ENCODE data around the gene CATSPERE. TPM values are rescaled to one million over a fixed set of nuclear protein-coding genes. Genes with fewer than 3 reads are reported as not detected.

CATSPERE gene
- total RNA-seq, 1 donor from 2014 or later = 1.8 TPM

- no peak overlapping the region for H3K4me3 Mint-ChIP-seq (ENCODE audit: low read depth)
- H3K36me3 Mint-ChIP-seq (ENCODE audit: insufficient read depth) = peaks cover 10% of the 10 kb centered on the region
- no peaks in the 10 kb centered on the region for H3K9me3 Mint-ChIP-seq (ENCODE audit: low read depth)
- H3K4me1 Mint-ChIP-seq (ENCODE audit: low read depth) = peaks cover 4% of the 10 kb centered on the region
- no peak overlapping the region for H3K27ac Mint-ChIP-seq
- H3K27me3 Mint-ChIP-seq = peaks cover 13% of the 10 kb centered on the region
- no peak for TF ChIP-seq CTCF (IDR thresholded peaks at IDR 0.05; ENCODE audit: unreplicated experiment)
- no peak for DNase-seq (ENCODE audit: low spot score, unreplicated experiment)
Observed at GRCh38 chr1:244431166-244431565, 29.9 kb upstream of the CATSPERE start.

- Mint-ChIP-seq H3K27ac (no peak overlapping the region), H3K4me1 (ENCODE audit: low read depth) (peaks cover 27% of the 10 kb centered on the region), H3K9me3 (ENCODE audit: low read depth) (no peaks in the 10 kb centered on the region), H3K4me3 (ENCODE audit: low read depth) (no peak overlapping the region), H3K27me3 (no peaks in the 10 kb centered on the region), H3K36me3 (ENCODE audit: insufficient read depth) (peaks cover 6% of the 10 kb centered on the region)
- no peak for DNase-seq (ENCODE audit: low spot score, unreplicated experiment)
- no peak for TF ChIP-seq CTCF (IDR thresholded peaks at IDR 0.05; ENCODE audit: unreplicated experiment)
Observed at GRCh38 chr1:244435562-244436205, 25.4 kb upstream of the CATSPERE start.

DNA sequence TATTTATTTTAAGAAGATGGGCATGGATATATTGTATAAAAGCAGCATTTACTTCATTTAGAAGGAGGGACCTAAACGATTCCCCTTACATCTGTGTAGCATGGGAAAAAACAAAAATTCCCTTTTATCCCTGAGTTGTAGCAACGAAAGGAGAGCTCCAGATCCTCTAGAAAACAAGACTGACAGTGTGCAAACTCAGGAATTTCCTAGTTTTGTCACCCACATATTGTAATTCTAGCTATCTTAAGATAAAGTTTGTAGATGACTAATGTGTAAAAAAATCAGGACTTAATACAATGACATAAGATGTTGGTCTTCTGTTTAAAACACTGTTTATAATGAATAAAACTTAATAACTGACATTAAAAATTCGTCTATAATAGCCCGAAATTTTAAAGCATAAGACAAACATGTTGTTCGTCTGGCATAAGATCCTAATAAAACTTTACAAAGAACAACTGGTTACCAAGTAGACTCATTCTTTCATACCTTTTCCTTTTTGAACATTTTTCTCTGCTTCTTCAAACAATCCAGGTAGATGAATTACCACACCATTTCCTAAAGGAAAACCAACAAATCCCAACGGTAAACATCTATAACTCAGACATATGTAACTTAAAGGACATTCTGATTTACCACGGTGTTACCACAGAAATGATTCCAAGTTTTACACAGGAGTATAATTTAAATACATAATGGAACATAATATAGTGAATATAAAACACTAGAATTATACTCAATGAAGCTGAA lies 24.6 kb upstream of the CATSPERE start:
- Mint-ChIP-seq H3K27ac (no peak overlapping the region), H3K4me1 (ENCODE audit: low read depth) (peaks cover 27% of the 10 kb centered on the region), H3K4me3 (ENCODE audit: low read depth) (no peak overlapping the region), H3K27me3 (no peaks in the 10 kb centered on the region), H3K36me3 (ENCODE audit: insufficient read depth) (peaks cover 6% of the 10 kb centered on the region), H3K9me3 (ENCODE audit: low read depth) (no peaks in the 10 kb centered on the region)
- TF ChIP-seq CTCF (IDR thresholded peaks at IDR 0.05; ENCODE audit: unreplicated experiment) = no peak
- no peak for DNase-seq (ENCODE audit: low spot score, unreplicated experiment)

DNA sequence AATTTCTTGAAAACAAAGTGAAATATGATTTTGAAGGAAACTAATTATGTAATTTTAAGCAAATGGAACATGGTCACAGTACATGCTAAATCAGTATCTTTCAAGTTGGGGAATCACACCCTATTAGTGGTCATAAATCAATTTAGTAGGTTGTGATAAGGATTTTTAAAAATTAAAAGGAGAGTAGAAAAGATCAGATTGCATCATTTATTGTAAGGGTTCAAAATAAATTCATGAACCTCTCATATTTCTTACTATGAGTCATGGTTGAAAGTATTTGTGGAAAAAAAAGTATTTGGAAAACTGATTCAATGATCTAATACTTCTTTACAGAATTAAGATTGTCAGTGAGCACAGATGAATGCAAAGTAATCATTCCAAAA lies 24.0 kb upstream of the CATSPERE start:
- TF ChIP-seq CTCF (IDR thresholded peaks at IDR 0.05; ENCODE audit: unreplicated experiment) = no peak
- Mint-ChIP-seq H3K4me3 (ENCODE audit: low read depth) (no peak overlapping the region), H3K4me1 (ENCODE audit: low read depth) (peaks cover 27% of the 10 kb centered on the region), H3K9me3 (ENCODE audit: low read depth) (no peaks in the 10 kb centered on the region), H3K27ac (no peak overlapping the region), H3K27me3 (no peaks in the 10 kb centered on the region), H3K36me3 (ENCODE audit: insufficient read depth) (peaks cover 6% of the 10 kb centered on the region)
- no peak for DNase-seq (ENCODE audit: low spot score, unreplicated experiment)

DNA sequence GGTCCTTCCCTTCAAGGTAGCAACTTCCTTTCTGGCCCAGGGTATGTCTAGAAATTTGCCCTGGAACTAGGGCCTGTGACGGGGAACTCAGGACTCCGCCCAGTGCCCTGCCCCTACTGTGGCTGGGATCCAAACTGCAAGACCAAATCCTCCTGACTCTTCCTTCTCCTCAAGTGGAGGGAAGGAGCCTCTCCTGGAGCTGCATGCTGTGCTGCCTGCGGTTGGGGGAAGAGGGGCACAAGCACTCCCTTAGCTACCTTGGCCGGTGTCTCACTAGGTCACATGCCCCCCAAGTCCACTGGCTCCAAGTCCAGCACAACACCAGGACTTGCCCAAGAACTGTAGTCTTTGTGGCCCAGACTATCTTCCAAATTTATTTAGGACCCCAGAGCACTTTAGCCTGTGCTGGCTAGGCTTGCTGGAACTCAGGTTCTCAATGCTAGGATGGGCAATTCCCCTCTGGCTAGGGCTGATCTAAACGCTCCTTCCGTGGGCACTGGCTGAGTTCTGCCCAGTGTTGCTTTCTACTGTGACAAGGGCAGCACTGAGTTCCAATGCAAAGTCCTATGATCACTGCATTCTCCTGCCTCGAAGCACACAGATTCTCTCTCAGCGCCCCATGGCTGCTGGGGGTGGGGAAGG lies 21.6 kb upstream of the CATSPERE start:
- H3K27ac Mint-ChIP-seq = no peak overlapping the region
- H3K27me3 Mint-ChIP-seq = no peaks in the 10 kb centered on the region
- peaks cover 27% of the 10 kb centered on the region for H3K4me1 Mint-ChIP-seq (ENCODE audit: low read depth)
- H3K9me3 Mint-ChIP-seq (ENCODE audit: low read depth) = no peaks in the 10 kb centered on the region
- H3K4me3 Mint-ChIP-seq (ENCODE audit: low read depth) = no peak overlapping the region
- no peak for TF ChIP-seq CTCF (IDR thresholded peaks at IDR 0.05; ENCODE audit: unreplicated experiment)
- DNase-seq (ENCODE audit: low spot score, unreplicated experiment) = no peak
- H3K36me3 Mint-ChIP-seq (ENCODE audit: insufficient read depth) = peaks cover 4% of the 10 kb centered on the region

All from progenitor cell of endocrine pancreas (in vitro differentiated cells).